ENCODE data around the gene LRMDA.

- TF ChIP-seq CTCF (IDR thresholded peaks at IDR 0.05; ENCODE audit: low read depth, low read length) (no peak), EZH2phosphoT487 (IDR thresholded peaks at IDR 0.05; ENCODE audit: low read depth) (no peak)
Observed at GRCh38 chr10:75682649-75683557, 251.5 kb downstream of the LRMDA start.

All from OCI-LY3 (cell line).